ENCODE data around the gene CYSTM1.
A peak's percentile ranks its signal among the peaks of the same experiment; 100 is the strongest.

Gene CYSTM1

GRCh38 chr5:140213370-140213983 lies 38.5 kb downstream of the CYSTM1 start:
- no peak for DNase-seq

- DNase-seq = peak; percentile 50 to 56
Observed at GRCh38 chr5:140214831-140215230, 39.8 kb downstream of the CYSTM1 start.

- no peak for DNase-seq
Observed at GRCh38 chr5:140215276-140215675, 40.3 kb downstream of the CYSTM1 start.

- no peak for DNase-seq
Observed at GRCh38 chr5:140216478-140217074, 41.6 kb downstream of the CYSTM1 start.

- no peak for DNase-seq
Observed at GRCh38 chr5:140217299-140218026, 42.5 kb downstream of the CYSTM1 start.

- DNase-seq = no peak
Observed at GRCh38 chr5:140219068-140219991, 44.3 kb downstream of the CYSTM1 start.

GRCh38 chr5:140220032-140220697 lies 45.2 kb downstream of the CYSTM1 start:
- no peak for DNase-seq

- DNase-seq = no peak
Observed at GRCh38 chr5:140220698-140221064, 45.7 kb downstream of the CYSTM1 start.

- peak; percentile 50 to 59 for DNase-seq
Observed at GRCh38 chr5:140221697-140222223, 46.8 kb downstream of the CYSTM1 start.

GRCh38 chr5:140222416-140222815 lies 47.4 kb downstream of the CYSTM1 start:
- peak; percentile 26 to 43 for DNase-seq

GRCh38 chr5:140223567-140223966 lies 48.6 kb downstream of the CYSTM1 start:
- no peak for DNase-seq

GRCh38 chr5:140224658-140225057 lies 49.7 kb downstream of the CYSTM1 start:
- DNase-seq = no peak

GRCh38 chr5:140225396-140225795 lies 50.4 kb downstream of the CYSTM1 start:
- DNase-seq = no peak

- no peak for DNase-seq
Observed at GRCh38 chr5:140227046-140227445, 52.1 kb downstream of the CYSTM1 start.

- DNase-seq = no peak
Observed at GRCh38 chr5:140228364-140228837, 53.4 kb downstream of the CYSTM1 start.

- no peak for DNase-seq
Observed at GRCh38 chr5:140230373-140230772, 55.4 kb downstream of the CYSTM1 start.

GRCh38 chr5:140232731-140233130 lies 57.7 kb downstream of the CYSTM1 start:
- no peak for DNase-seq

- no peak for DNase-seq
Observed at GRCh38 chr5:140234377-140234989, 59.5 kb downstream of the CYSTM1 start.

GRCh38 chr5:140235791-140236551 lies 61.0 kb downstream of the CYSTM1 start:
- peak; percentile 66 to 77 for DNase-seq

- DNase-seq = peak in 1 of 2 donors; percentile 23
Observed at GRCh38 chr5:140236891-140237598, 62.1 kb downstream of the CYSTM1 start.
